GM21825 (cell line): ENCODE measurements around the gene SUCLA2.
"Not testable (repeated sequence)": the region's sequence is repeated elsewhere in the genome, so short reads cannot be mapped to it uniquely, and the experiment has no call there.

Source experiments
- ATAC-seq: cut with Tn5 transposase; IDR thresholded peaks from one replicate; pipeline ENCODE4 v1.9.1; 2021; ENCODE audit warnings: mild to moderate bottlenecking, moderate library complexity; ENCODE audit not compliant: unreplicated experiment

SUCLA2 gene

DNA sequence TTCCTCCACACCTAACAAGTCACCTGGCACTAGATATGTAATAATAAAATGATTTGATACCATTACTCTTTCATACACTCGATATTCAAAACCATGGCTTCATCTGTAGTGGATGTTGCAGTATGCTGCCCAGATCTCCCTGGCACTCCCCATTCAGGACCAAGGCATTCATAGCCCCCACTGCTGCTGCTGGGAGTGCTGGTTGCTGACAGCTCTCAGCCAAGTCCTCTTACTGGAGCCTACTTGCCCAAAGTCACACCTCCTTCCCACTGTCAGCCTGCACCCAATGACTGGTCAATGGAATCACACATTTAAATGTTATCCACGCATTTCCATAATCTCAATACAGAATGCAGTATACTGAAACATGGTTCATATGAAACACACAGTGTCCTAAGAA is 3.7 kb downstream of the SUCLA2 start:
- ATAC-seq = no peak

DNA sequence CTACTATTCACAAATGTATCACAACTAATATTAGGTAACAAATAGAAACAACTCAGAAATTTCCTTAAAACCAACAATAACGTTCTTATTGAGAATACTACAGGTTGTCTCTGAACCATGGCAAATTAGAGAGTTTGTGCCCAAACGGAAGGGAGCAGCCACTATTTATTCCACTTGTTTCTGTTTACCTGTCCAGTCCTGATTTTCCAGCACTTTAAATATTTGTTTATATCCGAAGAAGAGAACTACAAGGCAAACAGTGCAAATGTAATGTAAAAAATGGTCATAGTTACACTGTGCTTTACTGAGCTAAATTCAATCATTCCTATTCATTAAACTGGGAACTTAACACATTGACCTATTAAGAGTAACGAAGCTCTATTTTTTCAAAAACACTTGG is 9.2 kb downstream of the SUCLA2 start:
- no peak for ATAC-seq

GRCh38 chr13:47990920-47991466 is 10.1 kb downstream of the SUCLA2 start:
- no peak for ATAC-seq

DNA sequence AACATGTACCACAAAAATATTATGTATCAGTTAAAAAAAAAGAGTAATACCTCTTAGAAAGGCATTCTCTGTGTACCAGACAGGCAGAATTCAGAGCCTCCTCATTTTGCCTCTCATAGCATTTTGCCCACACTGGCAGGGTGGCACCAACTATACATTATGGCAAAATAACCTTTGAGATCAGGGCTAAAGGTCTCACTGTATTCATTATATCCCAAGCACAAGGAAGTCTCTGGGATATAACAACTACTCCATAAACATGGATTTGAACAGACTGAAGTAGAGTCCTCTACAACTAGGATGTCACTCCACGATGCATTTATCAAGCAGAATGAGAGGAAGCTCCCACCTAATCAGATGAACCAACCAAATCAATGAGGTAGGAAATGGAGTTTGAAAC is 10.6 kb downstream of the SUCLA2 start:
- ATAC-seq = no peak

GRCh38 chr13:47983070-47983469 is 18.0 kb downstream of the SUCLA2 start:
- ATAC-seq = no peak

- no peak for ATAC-seq
Measured at GRCh38 chr13:47976325-47976724, 24.7 kb downstream of the SUCLA2 start.

DNA sequence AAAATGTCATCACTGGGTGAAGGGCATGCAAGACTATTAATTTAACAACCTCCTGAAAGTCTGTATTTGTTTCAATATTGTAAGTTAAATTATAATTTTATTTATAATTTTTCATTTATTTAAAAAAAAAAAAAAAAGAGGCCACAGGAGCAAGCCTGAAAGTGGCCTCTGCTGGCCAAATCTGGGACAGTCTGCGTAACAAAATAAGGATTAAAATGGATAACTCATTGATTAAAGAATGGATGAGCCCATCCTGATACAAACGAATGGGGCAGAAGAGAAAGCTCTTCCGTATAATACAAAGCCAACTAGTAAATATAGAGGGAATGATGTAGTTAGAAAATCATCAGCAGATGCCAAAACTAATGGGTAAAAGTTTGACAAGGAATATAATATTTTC is 36.2 kb downstream of the SUCLA2 start:
- ATAC-seq = no peak

DNA sequence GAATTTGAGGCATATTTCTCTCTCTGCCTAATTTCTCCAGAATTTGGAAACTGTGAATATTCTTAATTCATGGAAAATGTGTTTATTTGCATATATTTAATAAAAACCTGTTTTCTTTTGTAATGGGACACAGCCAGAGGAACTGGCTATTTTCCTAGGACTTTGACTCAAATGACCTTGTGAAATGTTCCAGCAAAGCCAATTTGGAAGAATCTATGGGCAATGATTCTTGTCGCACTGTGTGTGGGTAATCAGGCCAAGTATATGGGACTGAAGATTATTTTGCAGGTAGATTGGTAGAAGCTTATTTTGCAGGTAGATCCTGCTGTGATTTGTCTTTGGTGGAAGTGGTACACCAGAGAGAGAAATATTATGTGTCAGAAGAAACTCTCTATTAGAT is 38.8 kb downstream of the SUCLA2 start:
- no peak for ATAC-seq

- no peak for ATAC-seq
Measured at GRCh38 chr13:47959468-47960247, 41.4 kb downstream of the SUCLA2 start.

- no peak for ATAC-seq
Measured at GRCh38 chr13:47957073-47957472, 44.0 kb downstream of the SUCLA2 start.

- no peak for ATAC-seq
Measured at GRCh38 chr13:47955836-47956235, 45.2 kb downstream of the SUCLA2 start.

DNA sequence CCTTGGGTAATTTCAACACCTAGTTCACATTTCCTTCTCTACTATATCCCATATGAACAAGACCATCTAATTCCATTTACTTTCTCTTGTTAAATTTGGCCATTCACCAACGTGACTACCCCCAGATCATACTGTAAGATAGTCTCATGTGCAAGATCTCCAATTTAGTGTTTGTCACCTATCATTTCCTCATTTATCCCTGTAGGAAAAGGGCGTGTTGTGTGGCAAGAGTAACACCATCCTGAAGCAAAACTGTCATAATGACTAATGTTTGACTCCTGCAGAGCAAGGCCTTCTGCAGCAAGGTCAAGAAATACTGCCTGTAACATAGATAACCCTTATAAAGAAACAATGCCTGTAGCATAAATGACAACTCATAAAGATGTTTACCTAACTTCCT is 51.3 kb downstream of the SUCLA2 start:
- no peak for ATAC-seq

DNA sequence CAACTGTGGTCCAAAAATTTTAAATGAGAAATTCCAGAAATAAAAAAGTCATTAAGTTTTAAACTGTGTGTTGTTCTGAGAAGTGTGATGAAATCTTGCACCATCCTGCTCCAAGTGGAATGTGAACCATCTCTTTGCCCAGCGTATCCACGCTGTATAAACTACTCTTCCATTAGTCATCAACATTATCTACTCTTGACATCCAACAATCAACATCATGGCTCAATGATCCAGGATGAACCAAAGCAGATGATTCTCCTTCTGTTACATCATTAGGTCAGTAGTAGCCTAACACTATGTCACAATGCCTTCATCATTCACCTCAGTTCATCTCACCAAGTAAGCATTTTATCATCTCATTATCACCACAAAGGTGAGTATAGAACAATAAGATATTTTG is 55.3 kb downstream of the SUCLA2 start:
- ATAC-seq = no peak

GRCh38 chr13:47945146-47945545 is 55.9 kb downstream of the SUCLA2 start:
- ATAC-seq = not testable (repeated sequence)

- ATAC-seq = no peak
Measured at GRCh38 chr13:47934371-47934770, 66.7 kb downstream of the SUCLA2 start.

- no peak for ATAC-seq
Measured at GRCh38 chr13:47932950-47933923, 67.8 kb downstream of the SUCLA2 start.

DNA sequence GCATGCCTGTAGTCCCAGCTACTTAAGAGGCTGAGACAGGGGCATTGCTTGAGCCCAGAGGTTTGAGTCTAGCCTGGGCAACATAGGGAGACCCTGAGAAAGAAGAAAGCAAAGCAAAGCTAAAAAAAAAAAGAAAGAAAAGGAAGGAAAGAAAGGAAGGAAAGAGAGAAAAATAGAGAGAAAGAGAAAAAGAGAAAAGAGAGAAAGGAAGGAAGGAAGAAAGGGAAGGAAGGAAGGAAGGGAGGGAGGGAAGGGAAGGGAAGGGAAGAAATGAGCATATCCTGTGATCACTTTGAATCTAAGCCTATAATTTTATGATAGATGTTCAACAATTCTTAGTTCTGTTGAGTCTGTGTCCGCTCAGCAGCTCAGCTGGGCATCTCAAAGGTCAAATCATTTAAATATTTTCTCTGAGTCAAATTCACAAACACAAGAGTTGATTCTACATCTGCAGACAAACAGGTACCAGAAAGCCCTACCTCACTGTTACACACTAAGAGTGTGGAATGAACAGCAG is 70.4 kb downstream of the SUCLA2 start:
- no peak for ATAC-seq

DNA sequence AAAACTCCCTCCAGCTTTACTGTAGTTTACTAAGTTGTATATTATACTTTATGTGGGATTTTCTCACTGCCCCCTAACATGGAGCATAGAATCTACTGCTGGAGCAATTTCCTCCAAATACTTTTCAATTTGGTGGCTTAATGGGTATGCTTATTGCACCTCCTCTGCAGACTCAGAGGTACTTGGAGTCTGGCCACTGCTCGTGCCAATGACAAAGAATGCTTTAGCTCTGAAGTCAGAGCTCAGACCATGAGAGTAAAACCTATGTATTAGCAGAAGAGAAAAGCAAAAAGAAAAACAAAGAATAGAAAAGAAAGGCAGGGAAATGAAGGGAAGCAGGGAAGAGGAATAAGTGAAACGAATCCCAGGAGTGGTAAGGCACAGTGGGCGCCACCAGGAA is 71.9 kb downstream of the SUCLA2 start:
- ATAC-seq = no peak

DNA sequence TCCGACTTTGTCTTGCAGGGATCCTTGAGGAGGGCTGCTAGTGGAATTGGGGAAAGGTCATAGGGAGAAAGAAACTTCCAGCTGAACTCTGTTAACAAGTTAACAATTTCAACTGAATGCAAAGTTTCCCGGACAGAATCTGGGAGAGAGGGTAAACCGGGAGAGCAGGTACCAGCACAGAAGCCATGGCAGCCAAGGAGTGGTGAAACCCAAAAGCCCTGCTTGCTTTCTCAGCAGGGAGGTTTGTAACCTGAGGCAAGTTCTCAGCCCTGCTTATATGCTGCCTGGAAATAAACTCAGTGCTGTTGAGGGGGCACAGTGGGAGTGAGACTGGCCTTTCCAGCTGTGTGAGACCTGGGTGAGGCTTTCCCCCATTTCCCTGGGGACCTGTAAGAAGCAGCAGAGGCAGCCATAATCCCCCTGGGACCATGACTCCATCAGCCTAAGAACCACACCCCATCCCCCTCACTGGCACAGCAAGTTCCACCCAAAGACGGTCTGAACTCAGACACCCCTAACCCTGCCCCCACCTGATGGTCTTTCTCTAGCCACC is 84.0 kb downstream of the SUCLA2 start:
- no peak for ATAC-seq

DNA sequence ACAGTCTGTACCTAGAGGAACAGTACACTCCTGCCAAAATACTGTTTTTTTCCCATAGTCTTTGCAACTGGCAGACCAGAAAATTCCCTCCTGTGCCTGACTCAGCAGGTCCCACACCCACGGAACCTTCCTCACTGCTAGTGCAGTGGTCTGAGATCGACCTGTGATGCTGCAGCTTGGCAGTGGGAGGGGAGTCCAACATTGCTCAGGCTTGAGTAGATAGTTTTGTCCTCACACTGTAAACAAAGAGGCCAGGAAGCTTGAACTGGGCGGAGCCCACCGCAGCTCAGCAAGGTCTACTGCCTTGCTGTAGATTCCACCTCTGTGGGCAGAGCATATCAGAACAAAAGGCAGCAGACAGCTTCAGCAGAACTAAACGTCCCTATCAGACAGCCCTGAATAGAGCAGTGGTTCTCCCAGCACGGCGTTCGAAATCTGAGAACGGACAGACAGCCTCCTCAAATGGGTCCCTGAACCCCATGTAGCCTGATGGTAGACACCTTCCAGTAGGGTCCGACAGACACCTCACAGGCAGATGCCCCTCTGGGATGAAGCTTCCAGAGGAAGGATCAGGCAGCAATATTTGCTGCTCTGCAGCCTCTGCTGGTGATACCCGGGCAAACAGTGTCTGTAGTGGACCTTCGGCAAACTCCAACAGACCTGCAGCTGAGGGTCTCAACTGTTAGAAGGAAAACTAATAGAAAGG is 92.7 kb downstream of the SUCLA2 start:
- no peak for ATAC-seq

GRCh38 chr13:47904891-47905290 is 96.2 kb downstream of the SUCLA2 start:
- no peak for ATAC-seq
